Stimulated activated CD4-positive, alpha-beta T cell treated with anti-CD3 and anti-CD28 coated beads, TNF-alpha, amount 100 ng/mL, for 24 hours (primary cell): ENCODE data around the gene MORN1.
"Not testable (repeated sequence)": the region's sequence is repeated elsewhere in the genome, so short reads cannot be mapped to it uniquely, and the experiment has no call there.

Source experiments
- DNase-seq, 3 experiments: peaks; one replicate each; pipeline ENCODE4 v3.0.0-alpha.2; 2020; ENCODE audit warnings: low read depth in 3 of 3

MORN1 gene

GRCh38 chr1:2391041-2391930 lies at the start of gene MORN1, which contains the start of gene RER1:
MORN1 (minus strand) TSS chr1:2391554; CDS start chr1:2391533, 21 bp downstream.
RER1 (plus strand) TSS chr1:2391841; CDS start chr1:2395791, 3,950 bp downstream.
- DNase-seq, result peak; percentile 96 to 98 (median 98)

- DNase-seq, result not testable (repeated sequence)
Measured at GRCh38 chr1:2440346-2440745, 49.0 kb upstream of the MORN1 start.

DNA sequence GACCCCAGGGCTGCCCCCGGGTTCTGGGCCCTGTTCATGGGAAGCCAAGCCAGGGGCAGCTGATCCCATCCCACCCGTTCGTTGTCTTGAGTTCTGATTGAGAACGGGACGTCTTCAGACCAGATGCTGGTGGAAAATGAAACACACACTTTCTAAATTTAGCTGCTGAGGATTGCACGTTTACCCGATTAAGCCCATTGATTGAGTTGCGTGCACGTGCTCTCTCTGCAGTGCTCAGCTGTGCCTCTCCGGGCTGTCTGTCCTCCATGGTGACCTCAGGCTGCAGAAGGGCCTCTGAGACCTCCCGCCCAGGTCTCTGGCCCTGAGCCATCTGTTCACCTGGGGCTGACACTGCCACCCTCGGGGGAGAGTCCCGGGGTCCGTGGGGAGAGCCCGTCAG lies 48.0 kb upstream of the MORN1 start:
- DNase-seq, result no peak

DNA sequence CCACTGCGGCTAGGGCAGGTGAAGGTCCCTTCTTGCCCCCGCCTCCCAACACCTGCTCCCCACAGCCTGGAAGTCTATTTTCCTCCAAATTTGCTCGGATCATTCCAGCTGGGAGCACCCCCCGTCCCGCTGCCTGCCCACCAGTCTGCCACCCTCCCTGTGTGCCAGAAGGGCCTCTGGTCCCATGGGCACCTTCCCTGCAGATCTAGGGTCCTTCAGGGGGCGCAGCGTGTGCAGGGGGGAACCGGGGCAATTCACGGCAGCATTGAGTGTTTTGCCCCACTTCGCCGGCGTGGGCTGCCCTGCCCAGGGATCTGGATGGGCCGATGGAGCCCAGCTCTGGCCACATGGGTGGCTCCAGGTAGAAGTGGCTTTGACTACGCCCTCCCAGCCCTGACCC lies 47.3 kb upstream of the MORN1 start:
- DNase-seq, result no peak

DNA sequence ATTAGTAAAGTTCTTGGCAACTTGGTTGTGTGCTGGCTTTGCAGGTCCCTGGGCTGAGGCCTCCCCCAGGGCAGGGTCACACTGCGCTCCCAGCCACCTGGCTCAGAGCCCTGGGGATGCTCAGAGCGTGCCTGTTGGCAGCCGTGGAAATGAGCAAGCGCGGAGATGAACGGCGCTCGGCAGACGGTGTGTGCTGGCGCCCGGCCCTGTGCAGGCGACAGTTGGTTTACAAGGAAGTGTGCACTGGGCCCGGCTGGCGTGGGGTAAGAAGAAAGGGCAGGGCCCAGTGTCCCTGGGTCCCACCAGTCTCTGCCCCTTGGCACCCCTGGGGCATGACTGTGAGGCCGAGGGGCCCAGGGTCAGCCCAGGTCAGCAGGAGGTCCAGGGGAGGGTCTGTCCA lies 46.7 kb upstream of the MORN1 start:
- no peak for DNase-seq

DNA sequence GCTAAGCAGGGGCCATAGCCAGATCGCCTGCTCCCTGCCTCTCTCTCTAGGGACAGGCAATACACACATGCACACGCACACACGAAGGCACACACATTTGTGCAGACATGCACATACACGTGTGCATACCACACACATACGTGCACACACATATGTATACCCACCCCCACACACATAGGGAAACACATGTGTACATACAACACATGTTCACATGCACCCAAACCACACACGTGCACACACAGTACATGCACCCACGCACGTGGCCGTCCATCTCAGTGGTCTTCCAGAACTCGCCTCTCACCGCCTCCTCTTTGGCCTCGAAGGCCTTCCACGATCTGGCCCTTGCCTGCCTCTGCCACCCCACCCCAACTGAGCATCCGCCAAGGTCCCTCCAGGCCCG lies 46.3 kb upstream of the MORN1 start:
- no peak for DNase-seq

- no peak for DNase-seq
Measured at GRCh38 chr1:2436876-2437275, 45.5 kb upstream of the MORN1 start.

DNA sequence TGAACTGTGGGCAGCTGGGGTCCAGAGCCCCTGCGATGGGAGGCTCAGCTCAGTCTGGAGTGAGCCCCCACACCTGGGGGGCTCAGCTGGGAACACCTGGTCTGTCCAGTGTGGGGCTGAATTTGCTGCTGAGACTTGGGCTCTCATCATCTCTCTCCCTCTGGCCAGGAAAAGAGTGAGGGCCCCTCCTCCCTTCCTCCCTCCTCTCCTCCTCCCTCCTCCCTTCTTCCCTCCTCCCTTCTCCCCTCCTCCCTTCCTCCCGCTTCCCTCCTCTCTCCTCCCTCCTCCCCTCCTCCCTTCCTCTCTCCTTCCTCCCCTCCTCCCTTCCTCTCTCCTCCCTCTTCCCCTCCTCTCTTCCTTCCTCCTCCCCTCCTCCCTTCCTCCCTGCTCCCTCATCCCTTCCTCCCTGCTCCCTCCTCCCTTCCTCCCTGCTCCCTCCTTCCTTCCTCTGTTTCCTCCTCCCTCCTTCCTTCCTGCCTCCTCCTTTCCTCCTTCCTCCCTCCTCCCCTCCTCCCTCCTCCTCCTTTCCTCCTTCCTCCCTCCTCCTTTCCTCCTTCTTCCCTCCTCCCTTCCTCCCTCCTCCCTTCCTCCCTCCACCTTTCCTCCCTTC lies 44.5 kb upstream of the MORN1 start:
- no peak for DNase-seq

DNA sequence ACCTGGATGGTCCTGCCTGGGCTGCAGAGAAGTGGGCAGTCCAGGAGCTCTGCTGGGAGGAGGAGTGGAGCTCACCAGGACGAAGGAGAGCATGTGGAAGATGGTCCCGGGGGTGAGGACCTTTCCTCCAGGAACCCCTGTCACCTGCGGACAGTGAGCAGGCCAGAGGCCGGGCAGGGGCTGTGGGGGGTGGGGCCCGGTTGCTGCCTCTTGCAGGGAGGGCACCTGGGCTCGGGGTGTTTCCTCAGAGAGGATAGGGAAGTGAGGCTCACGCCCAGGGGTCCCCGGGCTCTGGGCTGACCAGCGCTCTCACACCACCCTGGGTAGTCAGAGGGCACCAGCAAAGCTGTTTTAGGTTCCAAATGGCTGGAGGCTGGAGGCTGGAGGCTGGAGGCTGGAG lies 43.7 kb upstream of the MORN1 start:
- DNase-seq, result no peak

GRCh38 chr1:2433936-2434655 lies 42.7 kb upstream of the MORN1 start:
- DNase-seq, result no peak

DNA sequence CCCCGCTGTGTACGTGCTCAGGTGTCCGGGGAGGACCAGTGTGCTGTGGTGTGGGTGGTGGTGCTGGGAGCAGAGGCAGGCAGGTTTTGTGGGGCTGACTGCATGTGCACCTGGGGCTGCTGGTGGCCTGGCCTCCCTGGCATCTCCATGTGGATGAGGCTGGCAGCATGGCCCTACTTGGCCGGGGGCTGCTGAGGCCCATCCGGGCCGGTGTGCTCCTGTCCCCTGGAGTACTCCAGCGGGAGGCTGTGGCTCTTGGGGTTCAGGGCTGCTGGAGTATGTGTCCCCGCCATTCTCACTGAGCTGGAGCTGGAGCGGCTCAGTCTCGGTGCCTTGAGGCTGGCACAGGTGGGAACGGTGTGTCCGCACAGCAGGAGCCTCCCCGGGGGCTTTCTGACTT lies 41.8 kb upstream of the MORN1 start:
- DNase-seq, result no peak

DNA sequence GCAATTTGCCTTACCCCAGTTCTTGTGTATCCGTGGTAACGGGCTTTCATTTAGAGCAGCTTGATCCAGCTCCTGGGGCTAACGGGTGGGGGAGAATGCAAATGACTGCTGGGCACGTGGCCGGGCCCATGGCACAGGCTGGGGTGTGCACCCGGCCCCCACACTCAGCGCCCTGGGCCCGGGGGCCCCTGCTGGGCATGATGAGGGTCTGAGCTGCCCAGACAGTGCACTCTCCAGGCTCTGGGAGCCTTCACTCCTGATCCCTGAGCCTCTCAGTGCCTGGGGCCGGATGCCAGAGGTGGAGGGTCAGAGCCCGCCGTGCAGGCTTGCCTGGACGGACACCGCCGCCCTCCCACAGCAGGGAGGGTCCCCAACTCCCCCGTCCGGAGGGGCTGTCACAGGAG lies 41.1 kb upstream of the MORN1 start:
- no peak for DNase-seq

DNA sequence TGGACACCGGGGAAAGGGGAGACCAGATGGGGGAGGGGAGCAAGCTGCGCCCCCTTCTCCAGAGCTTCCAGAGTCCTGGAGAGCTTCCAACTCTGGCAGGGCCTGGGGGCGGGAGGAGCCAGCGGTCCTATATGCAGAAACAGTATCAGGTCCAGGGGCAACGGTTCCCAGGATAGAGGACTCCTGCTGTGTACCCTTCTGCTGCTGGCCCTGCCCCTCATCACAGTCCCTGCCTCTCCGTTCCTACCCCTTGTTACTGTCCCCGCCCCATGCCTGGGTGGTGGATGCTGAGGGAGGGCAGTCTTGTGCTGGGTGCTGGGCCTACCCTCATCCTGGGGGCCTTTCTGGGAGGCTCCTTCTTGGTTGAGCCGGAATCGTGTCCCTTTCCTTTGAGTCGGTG lies 40.2 kb upstream of the MORN1 start:
- no peak for DNase-seq

DNA sequence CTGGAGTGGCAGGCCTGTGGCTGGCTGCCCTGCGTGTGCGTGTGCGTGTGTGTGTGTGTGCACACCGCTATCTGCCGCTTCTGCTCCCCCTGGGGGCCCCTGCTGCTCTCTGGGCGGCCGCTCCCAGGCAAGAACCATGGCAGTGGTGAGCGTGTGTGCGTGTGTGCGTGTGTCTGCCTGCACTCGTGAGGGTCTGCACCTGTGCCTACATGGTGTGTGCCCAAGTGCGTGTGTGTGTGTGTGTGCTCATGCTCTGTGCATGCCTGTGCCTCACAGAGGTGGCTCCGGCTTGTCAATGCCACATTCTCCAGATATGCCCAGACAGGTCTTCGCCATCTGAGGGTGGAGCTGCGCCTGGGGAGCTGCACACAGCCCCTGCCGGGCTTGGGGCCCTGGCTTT lies 39.7 kb upstream of the MORN1 start:
- no peak for DNase-seq

- no peak for DNase-seq
Measured at GRCh38 chr1:2430592-2430973, 39.2 kb upstream of the MORN1 start.

GRCh38 chr1:2429780-2430591 lies 38.6 kb upstream of the MORN1 start:
- peak in 1 of 3 experiments; percentile 21 for DNase-seq

GRCh38 chr1:2428490-2428889 lies 37.1 kb upstream of the MORN1 start:
- no peak for DNase-seq

DNA sequence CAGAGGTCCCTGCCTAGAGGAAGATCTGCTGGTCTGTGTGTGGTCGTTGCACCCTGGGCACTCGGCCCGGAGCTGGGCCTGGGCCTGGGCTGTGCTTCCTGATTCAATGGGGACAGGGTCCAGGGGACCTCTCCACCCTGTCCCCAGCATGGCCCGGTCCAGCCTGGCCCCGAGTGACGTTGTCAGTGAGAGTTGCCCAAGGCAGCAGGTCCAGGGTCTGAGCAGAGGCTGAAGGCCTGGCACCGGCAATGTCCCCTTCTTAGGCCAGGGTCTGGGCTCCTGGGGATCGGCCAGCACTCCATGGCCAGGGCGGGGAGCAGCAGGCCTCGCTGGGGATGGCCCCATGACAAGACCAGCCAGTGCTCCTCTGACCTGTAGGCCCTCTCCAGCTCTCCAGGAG lies 36.6 kb upstream of the MORN1 start:
- DNase-seq, result no peak

DNA sequence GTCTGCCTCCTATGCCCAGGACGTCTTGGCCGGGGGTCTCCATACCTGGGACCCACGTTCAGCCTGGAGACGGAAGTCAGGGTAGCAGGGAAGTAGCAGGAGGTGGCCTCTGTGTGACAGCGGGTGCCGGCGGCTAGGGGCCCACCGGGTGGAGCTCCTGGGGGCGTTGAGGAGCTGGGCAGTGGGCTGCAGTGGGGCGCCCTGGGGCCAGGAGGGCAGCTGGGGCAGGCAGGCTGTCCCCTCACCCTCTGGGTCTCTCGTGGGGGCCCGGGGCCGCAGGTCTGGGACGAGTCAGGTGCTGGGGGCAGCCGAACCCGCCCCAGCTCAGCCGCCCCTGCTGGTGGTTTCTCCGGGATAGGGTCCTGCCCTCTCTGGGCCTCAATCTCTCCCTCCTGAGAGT lies 35.7 kb upstream of the MORN1 start:
- DNase-seq, result no peak

DNA sequence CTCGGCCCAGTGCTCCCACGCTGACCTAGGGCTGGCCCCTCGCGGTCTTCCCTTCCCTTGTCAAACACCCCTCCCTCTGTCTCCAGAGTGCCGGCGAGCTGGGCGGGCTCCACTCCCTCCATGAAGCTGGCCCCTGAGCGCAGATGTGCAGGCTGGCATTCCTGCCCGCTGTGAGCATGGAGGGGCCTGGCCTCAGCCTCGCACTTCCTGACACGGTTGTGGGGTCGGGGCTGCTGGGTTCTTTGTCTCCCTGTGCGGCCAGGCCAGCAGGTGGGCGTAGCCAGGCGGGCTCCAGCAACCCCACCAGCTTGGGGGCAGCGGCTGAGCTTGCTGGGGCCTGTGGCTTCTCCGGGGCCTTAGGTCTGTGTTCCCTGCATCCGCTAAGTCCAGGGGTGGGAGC lies 35.2 kb upstream of the MORN1 start:
- no peak for DNase-seq

DNA sequence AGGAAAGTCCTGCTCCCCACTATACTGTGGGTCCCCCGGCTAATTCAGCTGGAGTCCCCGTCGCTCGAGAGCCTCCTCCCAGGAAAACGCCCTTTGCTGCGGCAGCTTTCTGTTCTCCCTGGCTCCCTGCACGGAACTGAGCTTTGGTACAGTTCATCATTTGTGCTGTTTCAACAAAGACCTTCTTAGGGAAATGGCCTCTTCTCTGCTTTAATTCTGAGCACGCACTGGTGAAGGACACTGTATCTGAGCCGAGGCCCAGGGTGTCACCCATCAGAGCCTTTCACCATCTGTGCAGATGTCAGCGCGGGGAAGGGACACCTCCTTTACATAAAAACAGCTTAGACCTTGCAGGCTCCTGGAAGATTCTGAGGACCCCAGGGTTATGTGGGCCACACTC lies 34.5 kb upstream of the MORN1 start:
- DNase-seq, result no peak

GRCh38 chr1:2422523-2422922 lies 31.2 kb upstream of the MORN1 start:
- DNase-seq, result no peak
